GM12878 (cell line): ENCODE data around the gene NFKBIZ. TPM values are rescaled to one million over a fixed set of nuclear protein-coding genes. Genes with fewer than 3 reads are reported as not detected.

Source experiments
- ATAC-seq: fragments of 200-7000 bp; cut with Tn5 transposase; 3 replicates; pipeline ENCODE4 v1.9.1; 2020; ENCODE audit warnings: mild to moderate bottlenecking, moderate library complexity
- BruUV-seq: library from RNA; stranded (reverse); fragments of 400-500 nt; replicated peaks from 2 replicates; lab custom pipeline; 2021; lab: Mats Ljungman, UMichigan
- CTCF ChIA-PET: fragments of 300-600 bp; sonication (Branson Sonifier 250); formaldehyde crosslinking; extraction: SDS; loops from one replicate; lab custom pipeline; 2021; ENCODE audit warnings: inconsistent platforms; lab: Yijun Ruan, JAX
- POLR2A ChIA-PET: fragments of 350-600 bp; formaldehyde crosslinking; extraction: SDS; loops from one replicate; lab custom pipeline; 2021; ENCODE audit warnings: inconsistent platforms; lab: Charles Lee
- RAD21 ChIA-PET: fragments of 300-600 bp; sonication (Branson Sonifier 250); formaldehyde crosslinking; loops from one replicate; lab custom pipeline; 2023; ENCODE audit warnings: antibody characterized with exemption; ENCODE audit not compliant: unreplicated experiment; lab: Charles Lee
- SMC1A ChIA-PET: fragments of 300-600 bp; sonication (Branson Sonifier 250); formaldehyde crosslinking; loops from one replicate; lab custom pipeline; 2023; ENCODE audit not compliant: unreplicated experiment, uncharacterized antibody; lab: Charles Lee
- DNase-seq: peaks from one replicate; pipeline ENCODE4 v3.0.0-alpha.2; 2011; ENCODE audit warnings: low read depth, low spot score
- FAIRE-seq: peaks from 3 replicates; lab custom pipeline; 2011; peaks lifted over from hg19 to GRCh38; lab: Jason Lieb, UNC
- H2AFZ ChIP-seq: 2 replicates; pipeline ENCODE4 v1.6.0; 2011; ENCODE audit warnings: low read depth, low read length, control low read depth; ENCODE audit not compliant: control insufficient read depth
- H3K27ac ChIP-seq: 2 replicates; pipeline ENCODE4 v1.5.1; 2011; ENCODE audit warnings: control low read depth; ENCODE audit not compliant: control insufficient read depth, insufficient read depth
- H3K27me3 ChIP-seq, 2 experiments: replicated peaks in 1 of 2; 2 replicates each; pipeline versions ENCODE4 v1.6.0 to v1.6.1; 2011; ENCODE audit warnings: low read length in 1 of 2; ENCODE audit not compliant: control insufficient read depth in 2 of 2, insufficient read depth in 2 of 2
- H3K36me3 ChIP-seq, 2 experiments: 2 replicates each; pipeline ENCODE4 v1.5.1; 2011; ENCODE audit warnings: low read length in 1 of 2; ENCODE audit not compliant: control insufficient read depth in 2 of 2, insufficient read depth in 2 of 2
- H3K4me1 ChIP-seq: 2 replicates; pipeline ENCODE4 v1.6.1; 2011; ENCODE audit warnings: mild to moderate bottlenecking, low read length, moderate library complexity, mixed read lengths; ENCODE audit not compliant: control insufficient read depth, insufficient read depth
- H3K4me2 ChIP-seq: 2 replicates; pipeline ENCODE4 v1.6.0; 2011; ENCODE audit warnings: control low read depth; ENCODE audit not compliant: control insufficient read depth, insufficient read depth
- H3K4me3 ChIP-seq: fragments of 200-600 bp; sonication (generic); 2 replicates; pipeline ENCODE4 v1.5.1; 2016
- H3K79me2 ChIP-seq: 2 replicates; pipeline ENCODE4 v1.6.0; 2011; ENCODE audit warnings: low read length; ENCODE audit not compliant: control insufficient read depth, insufficient read depth
- H3K9ac ChIP-seq: 2 replicates; pipeline ENCODE4 v1.8.0; 2011; ENCODE audit warnings: low read length, control low read depth, mixed read lengths; ENCODE audit not compliant: control insufficient read depth, insufficient read depth
- H3K9me3 ChIP-seq: replicated peaks from 3 replicates; pipeline ENCODE4 v1.5.1; 2011; ENCODE audit warnings: mild to moderate bottlenecking, low read length; ENCODE audit not compliant: control insufficient read depth, insufficient read depth
- H4K20me1 ChIP-seq: 2 replicates; pipeline ENCODE4 v1.6.0; 2011; ENCODE audit not compliant: control insufficient read depth, insufficient read depth
- ATF3 ChIP-seq: IDR thresholded peaks from 2 replicates; pipeline ENCODE4 v1.6.1; 2011; ENCODE audit warnings: low read depth, mild to moderate bottlenecking, low read length, moderate library complexity, borderline replicate concordance; ENCODE audit errors: extremely low read depth
- CBX5 ChIP-seq: sonication (generic); IDR thresholded peaks from 2 replicates; pipeline ENCODE4 v1.6.1; 2016; ENCODE audit warnings: low read depth, moderate library complexity, mild to moderate bottlenecking, inconsistent platforms
- CEBPZ ChIP-seq: fragments of 150-350 bp; IDR thresholded peaks from 2 replicates; pipeline ENCODE4 v1.6.1; 2016; ENCODE audit warnings: low read depth, low read length
- CHD1 ChIP-seq: IDR thresholded peaks from 2 replicates; pipeline ENCODE4 v1.6.1; 2012; ENCODE audit warnings: low read depth, low read length, improper control_type of control experiment
- EED ChIP-seq: sonication (generic); IDR thresholded peaks from 2 replicates; pipeline ENCODE4 v1.6.1; 2016; ENCODE audit warnings: antibody characterized with exemption, low read depth
- EP300 ChIP-seq, 2 experiments: fragments of 150-350 bp in 1 of 2; IDR thresholded peaks; 2 replicates each; pipeline ENCODE4 v1.6.1; 2011 to 2012; ENCODE audit warnings: low read depth in 2 of 2, low read length in 2 of 2, borderline replicate concordance in 1 of 2, improper control_type of control experiment in 1 of 2, inconsistent platforms in 1 of 2; ENCODE audit not compliant: control insufficient read depth in 1 of 2
- IKZF1 ChIP-seq: fragments of 450-650 bp; conservative IDR thresholded peaks from 2 replicates; pipeline ENCODE4 v1.6.1; 2017; ENCODE audit warnings: antibody characterized with exemption, mild to moderate bottlenecking
- JUNB ChIP-seq: IDR thresholded peaks from 2 replicates; pipeline ENCODE4 v1.6.1; 2016; ENCODE audit warnings: antibody characterized with exemption, mild to moderate bottlenecking
- PAX5 ChIP-seq: IDR thresholded peaks from 2 replicates; pipeline ENCODE4 v1.6.1; 2011; ENCODE audit warnings: low read depth, low read length, borderline replicate concordance
- SUPT20H ChIP-seq: IDR thresholded peaks from 2 replicates; pipeline ENCODE4 v1.6.1; 2011; ENCODE audit warnings: low read depth, mild to moderate bottlenecking, low read length, moderate library complexity, borderline replicate concordance; ENCODE audit not compliant: control insufficient read depth
- USF2 ChIP-seq: IDR thresholded peaks from 2 replicates; pipeline ENCODE4 v1.6.1; 2011; ENCODE audit warnings: low read depth, low read length, improper control_type of control experiment, borderline replicate concordance
- ZBTB4 ChIP-seq: fragments of 450-650 bp; formaldehyde crosslinking; IDR thresholded peaks from 2 replicates; pipeline ENCODE4 v1.4.0; 2022; ENCODE audit warnings: mild to moderate bottlenecking, moderate library complexity
- WGBS: methylation state at CpG from one replicate; pipeline ENCODE4 v1.1.6; 2016; ENCODE audit warnings: low lambda C conversion rate; ENCODE audit not compliant: insufficient replicate concordance, insufficient coverage; ENCODE audit errors: missing lambda C conversion rate; 5-methylcytosine and 5-hydroxymethylcytosine counted together
- in situ Hi-C: fragments of 300-500 bp; cut with MboI; formaldehyde crosslinking; loops from 9 replicates; pipeline ENCODE4 v1.14.3; 2018; ENCODE audit warnings: mixed read lengths
- intact Hi-C: fragments of 100-400 bp; cut with micrococcal nuclease; formaldehyde crosslinking; loops from one replicate; pipeline ENCODE4 v1.14.2; 2022; ENCODE audit not compliant: unreplicated experiment
- polyA plus RNA-seq, 11 experiments: library from polyadenylated mRNA; depleted of rRNA in 4 of 11; unstranded in 6 of 11; stranded (reverse) in 5 of 11; fragments of >200 nt; fragmentation: Nextera tagmentation in 4 of 11; fragmentation: Illumina TruSeq in 1 of 11; extraction: Ambion mirVana in 4 of 11; extraction: Trizol in 1 of 11; gene quantifications; 1 replicate in 1 of 11; 2 replicates in 10 of 11; pipeline versions ENCODE4 v1.2.1 to v1.2.3, GENCODE V29; 2011 to 2016; ENCODE audit warnings: inconsistent platforms in 2 of 11, missing spikeins in 2 of 11, low read depth in 1 of 11
- total RNA-seq, 4 experiments: library from RNA; depleted of rRNA in 3 of 4; stranded (reverse); fragments of >200 nt in 3 of 4; fragmentation: Illumina TruSeq in 1 of 4; extraction: Trizol in 1 of 4; gene quantifications; 2 replicates each; pipeline versions ENCODE4 v1.2.1 to v1.2.3, GENCODE V29; 2013 to 2021

The NFKBIZ gene
- total and polyA plus RNA-seq, 10 of the 15 experiments (the other 5 are each of a cell fraction or from before 2014, with no cell fraction given) = 6.3 to 53.8 (median 17.3) TPM

GRCh38 chr3:101873619-101874018 is 24.3 kb downstream of the NFKBIZ start (continued):
- TF ChIP-seq ZBTB4 (CRISPR knock-in tag) = no peak

GRCh38 chr3:101876142-101876541 is 26.8 kb downstream of the NFKBIZ start:
- in situ Hi-C loops (no loop called here), intact Hi-C loops (no loop called here)
- Histone ChIP-seq H3K4me3 (no peak overlapping the region), H3K27ac (no peak overlapping the region), H3K9me3 (no peaks in the 10 kb centered on the region; the same call in 2 of the 3 replicates), H4K20me1 (no peaks in the 10 kb centered on the region), H3K36me3 (no peaks in the 10 kb centered on the region), H3K27me3 (no peaks in the 10 kb centered on the region), H2AFZ (peak overlapping the region; percentile 54), H3K9ac (no peak overlapping the region), H3K4me1 (peaks cover 12% of the 10 kb centered on the region), H3K79me2 (no peaks in the 10 kb centered on the region), H3K4me2 (peak overlapping the region; percentile 64; the same call in 1 of the 2 replicates)
- 24% methylated on average over 8 of the region's 8 CpGs for WGBS
- SMC1A ChIA-PET = interaction anchor here (1.0 to 2.6 kb wide), 11 partner anchors 13 to 349 kb away, joined by 3 to 9 read pairs (median 4); no protein-coding TSS in a partner anchor
- DNase-seq (no peak), ATAC-seq (peak; percentile 86), FAIRE-seq (peak; percentile 61)
- no TSS peak for BruUV-seq
- RAD21 ChIA-PET = interaction anchor here (0.6 to 1.4 kb wide), 3 partner anchors 48 to 70 kb away, joined by 3 to 4 read pairs (median 3); no protein-coding TSS in a partner anchor
- CTCF ChIA-PET = interaction anchor here (0.8 to 2.0 kb wide), 3 partner anchors 11 to 353 kb away, joined by 3 to 6 read pairs (median 3); no protein-coding TSS in a partner anchor
- POLR2A ChIA-PET = interaction anchor here (1.3 kb wide), 1 partner anchor 15 kb away, joined by 3 read pairs; no protein-coding TSS in a partner anchor
- TF ChIP-seq CHD1 = no peak
- 0 out of 2 replicates have a peak, but pooled peaks have one; percentile 50 for TF ChIP-seq PAX5
- no peak for TF ChIP-seq SUPT20H
- TF ChIP-seq IKZF1 = peak; percentile 19; the same call in 1 of the 2 replicates
- TF ChIP-seq CEBPZ = no peak
- TF ChIP-seq EP300 (IDR thresholded peaks at IDR 0.05; ENCODE audit: borderline replicate concordance in 1 of 2, control insufficient read depth in 1 of 2, low read depth in 2 of 2, low read length in 2 of 2) = peak; percentile 27 to 40; a peak in 2 of 4 replicates
- TF ChIP-seq USF2 = no peak
- TF ChIP-seq CBX5 = no peak
- TF ChIP-seq EED = peak; percentile 54
- TF ChIP-seq ATF3 = no peak
- peak; percentile 44 for TF ChIP-seq JUNB
